Caco-2 (cell line): ENCODE measurements around the gene POLDIP2. TPM values are rescaled to one million over a fixed set of nuclear protein-coding genes. Genes with fewer than 3 reads are reported as not detected.

Source experiments
- BruUV-seq: library from RNA; stranded (reverse); fragments of 400-500 nt; replicated peaks from 2 replicates; lab custom pipeline; 2021; lab: Mats Ljungman, UMichigan
- CTCF ChIA-PET: fragments of 300-600 bp; sonication (Branson Sonifier 250); formaldehyde crosslinking; loops from one replicate; lab custom pipeline; 2022; ENCODE audit warnings: antibody characterized with exemption; lab: Charles Lee
- POLR2A ChIA-PET: fragments of 300-600 bp; sonication (Branson Sonifier 250); formaldehyde crosslinking; loops from one replicate; lab custom pipeline; 2022; ENCODE audit warnings: antibody characterized with exemption; lab: Charles Lee
- DNase-seq, 2 experiments: peaks; one replicate each; pipeline versions ENCODE4 v3.0.0 to v3.0.0-alpha.2; 2020 to 2022
- H3K27me3 ChIP-seq: replicated peaks from 2 replicates; pipeline ENCODE4 v1.6.0; 2011; ENCODE audit warnings: low read length; ENCODE audit not compliant: control insufficient read depth, insufficient read depth
- H3K36me3 ChIP-seq: 2 replicates; pipeline ENCODE4 v1.5.1; 2011; ENCODE audit warnings: low read length; ENCODE audit not compliant: control insufficient read depth, insufficient read depth
- H3K4me1 ChIP-seq: fragments of 250-450 bp; sonication (Bioruptor Pico); 2 replicates; pipeline ENCODE4 v1.5.1; 2020; ENCODE audit warnings: mild to moderate bottlenecking
- H3K4me3 ChIP-seq: 2 replicates; pipeline ENCODE4 v1.5.1; 2011; ENCODE audit warnings: low read depth, mild to moderate bottlenecking, control low read depth, low read length
- H3K9me3 ChIP-seq: fragments of 250-450 bp; sonication (Bioruptor Pico); 2 replicates; pipeline ENCODE4 v1.5.1; 2020; ENCODE audit warnings: mild to moderate bottlenecking, moderate library complexity
- H3K27ac Mint-ChIP-seq: one replicate; pipeline ENCODE4 v1.8.0; 2022; ENCODE audit warnings: mixed read lengths; ENCODE audit not compliant: unreplicated experiment
- H3K27me3 Mint-ChIP-seq: one replicate; pipeline ENCODE4 v1.8.0; 2022; ENCODE audit warnings: mixed read lengths; ENCODE audit not compliant: insufficient read depth, unreplicated experiment
- H3K36me3 Mint-ChIP-seq: one replicate; pipeline ENCODE4 v1.8.0; 2022; ENCODE audit warnings: mild to moderate bottlenecking, mixed read lengths; ENCODE audit not compliant: insufficient read depth, unreplicated experiment
- H3K4me1 Mint-ChIP-seq: one replicate; pipeline ENCODE4 v1.8.0; 2022; ENCODE audit warnings: low read depth, mixed read lengths; ENCODE audit not compliant: unreplicated experiment
- H3K4me3 Mint-ChIP-seq: one replicate; pipeline ENCODE4 v1.8.0; 2022; ENCODE audit warnings: mild to moderate bottlenecking, moderate library complexity, mixed read lengths; ENCODE audit not compliant: unreplicated experiment
- H3K9me3 Mint-ChIP-seq: one replicate; pipeline ENCODE4 v1.8.0; 2022; ENCODE audit warnings: mixed read lengths; ENCODE audit not compliant: unreplicated experiment
- intact Hi-C: fragments of 100-400 bp; cut with micrococcal nuclease; formaldehyde crosslinking; loops from one replicate; pipeline ENCODE4 v1.10.0; 2022; ENCODE audit not compliant: unreplicated experiment
- total RNA-seq: library from RNA; stranded (reverse); gene quantifications from 2 replicates; pipeline ENCODE4 v1.2.3, GENCODE V29; 2022
- TF ChIP-seq, protein P1 (sequence below), 2 experiments: fragments of 200-600 bp in 1 of 2; IDR thresholded peaks; 1 replicate in 1 of 2; 2 replicates in 1 of 2; pipeline versions ENCODE4 v1.5.1 to v1.8.0; 2011 to 2022; ENCODE audit warnings: antibody characterized with exemption in 1 of 2, control low read depth in 1 of 2, inconsistent platforms in 1 of 2, low read depth in 1 of 2, low read length in 1 of 2, mild to moderate bottlenecking in 1 of 2, moderate library complexity in 1 of 2; ENCODE audit not compliant: insufficient read depth in 1 of 2, severe bottlenecking in 1 of 2, unreplicated experiment in 1 of 2

The POLDIP2 gene
- total RNA-seq, 1 experiment from 2014 or later, result 257 TPM

DNA sequence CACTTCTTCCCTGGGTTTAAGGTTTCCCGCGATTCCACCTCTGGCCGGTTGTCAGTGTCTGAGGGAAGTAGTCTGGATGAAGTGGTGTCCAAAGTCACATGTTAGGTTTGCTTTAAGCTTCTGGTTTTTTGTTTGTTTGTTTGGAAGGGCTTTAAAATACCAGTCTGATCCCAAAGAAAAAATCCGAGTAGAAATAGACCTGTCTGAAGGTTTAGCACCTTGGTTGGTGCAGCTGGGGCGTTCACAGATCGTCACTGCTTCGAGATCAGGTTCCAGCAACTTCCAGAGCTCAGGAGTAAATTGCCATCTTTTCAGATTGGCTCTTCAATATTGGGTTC lies 37.8 kb downstream of the POLDIP2 start:
- intact Hi-C loops, result no loop called here
- ChIA-PET POLR2A (interaction anchor here (0.6 to 4.6 kb wide), 5 partner anchors 11 to 149 kb away, joined by 3 to 75 read pairs (median 4); partner anchors contain the start of genes IFT20 and TNFAIP1), CTCF (interaction anchor here (0.6 to 3.5 kb wide), 9 partner anchors 10 to 278 kb away, joined by 3 to 34 read pairs (median 4); partner anchors contain the start of genes IFT20 and TNFAIP1)
- no peaks in the 10 kb centered on the region for H3K27me3 ChIP-seq
- Mint-ChIP-seq H3K9me3 (no peaks in the 10 kb centered on the region), H3K4me1 (peaks cover 53% of the 10 kb centered on the region), H3K27me3 (no peaks in the 10 kb centered on the region), H3K36me3 (peaks cover 29% of the 10 kb centered on the region), H3K4me3 (peak overlapping the region; percentile 76), H3K27ac (peak overlapping the region; percentile 43)
- TF ChIP-seq, protein P1, sequence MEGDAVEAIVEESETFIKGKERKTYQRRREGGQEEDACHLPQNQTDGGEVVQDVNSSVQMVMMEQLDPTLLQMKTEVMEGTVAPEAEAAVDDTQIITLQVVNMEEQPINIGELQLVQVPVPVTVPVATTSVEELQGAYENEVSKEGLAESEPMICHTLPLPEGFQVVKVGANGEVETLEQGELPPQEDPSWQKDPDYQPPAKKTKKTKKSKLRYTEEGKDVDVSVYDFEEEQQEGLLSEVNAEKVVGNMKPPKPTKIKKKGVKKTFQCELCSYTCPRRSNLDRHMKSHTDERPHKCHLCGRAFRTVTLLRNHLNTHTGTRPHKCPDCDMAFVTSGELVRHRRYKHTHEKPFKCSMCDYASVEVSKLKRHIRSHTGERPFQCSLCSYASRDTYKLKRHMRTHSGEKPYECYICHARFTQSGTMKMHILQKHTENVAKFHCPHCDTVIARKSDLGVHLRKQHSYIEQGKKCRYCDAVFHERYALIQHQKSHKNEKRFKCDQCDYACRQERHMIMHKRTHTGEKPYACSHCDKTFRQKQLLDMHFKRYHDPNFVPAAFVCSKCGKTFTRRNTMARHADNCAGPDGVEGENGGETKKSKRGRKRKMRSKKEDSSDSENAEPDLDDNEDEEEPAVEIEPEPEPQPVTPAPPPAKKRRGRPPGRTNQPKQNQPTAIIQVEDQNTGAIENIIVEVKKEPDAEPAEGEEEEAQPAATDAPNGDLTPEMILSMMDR (IDR thresholded peaks at IDR 0.05; ENCODE audit: insufficient read depth in 1 of 2, low read depth in 1 of 2, low read length in 1 of 2, severe bottlenecking in 1 of 2, unreplicated experiment in 1 of 2), result no peak
- no TSS peak for BruUV-seq
- H3K36me3 ChIP-seq, result peaks cover 1% of the 10 kb centered on the region; the same call in 1 of the 2 replicates
- DNase-seq, result no peak
- H3K4me1 ChIP-seq, result peaks cover 28% of the 10 kb centered on the region
- no peaks in the 10 kb centered on the region for H3K9me3 ChIP-seq
- H3K4me3 ChIP-seq, result peak overlapping the region; percentile 67

DNA sequence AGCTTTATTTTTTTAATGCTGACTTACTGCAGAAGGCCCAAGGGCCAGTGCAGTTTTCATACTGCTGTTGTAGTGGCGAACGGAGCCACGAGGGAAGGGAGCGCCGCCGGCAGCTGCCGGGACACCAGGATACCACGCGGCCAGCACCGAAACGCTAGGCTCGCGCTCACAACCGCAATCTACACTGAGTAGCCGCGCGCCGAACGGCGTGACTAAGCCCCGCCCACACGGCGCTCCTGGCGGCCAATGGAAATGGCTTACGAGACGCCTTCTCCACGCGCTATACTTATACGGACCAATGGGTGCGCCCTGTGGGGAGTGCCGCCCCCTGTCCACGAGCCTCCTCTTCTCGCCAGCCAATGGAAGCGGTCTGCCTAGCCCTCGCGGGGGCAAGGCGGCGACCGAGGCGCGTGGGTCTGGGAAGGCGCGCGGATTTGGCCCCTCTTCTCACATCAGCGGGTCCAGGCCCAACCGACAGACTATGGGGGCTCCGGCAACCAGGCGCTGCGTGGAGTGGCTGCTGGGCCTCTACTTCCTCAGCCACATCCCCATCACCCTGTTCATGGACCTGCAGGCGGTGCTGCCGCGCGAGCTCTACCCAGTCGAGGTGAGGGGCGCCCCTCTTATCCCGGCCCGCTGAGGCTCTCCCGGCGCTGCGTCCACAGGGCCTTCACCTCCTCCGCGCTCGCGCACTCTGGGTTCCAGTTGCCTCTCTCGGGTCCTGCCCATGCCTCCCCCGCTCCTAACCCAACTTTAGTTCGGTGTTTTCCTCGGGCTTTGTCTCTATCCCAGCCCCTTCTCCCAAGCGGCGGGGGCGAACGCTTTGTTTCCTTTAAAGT lies 38.3 kb downstream of the POLDIP2 start, which contains the start of gene TMEM97:
Gene TMEM97 (plus strand): TSS at position 442 of the 839 bp plus-strand sequence. CDS start 40 bp downstream, at position 482.
- Histone ChIP-seq H3K4me1 (peaks cover 22% of the 10 kb centered on the region), H3K4me3 (peak within 1 kb of the TSS; percentile 67), H3K36me3 (peaks cover 1% of the 10 kb centered on the region; the same call in 1 of the 2 replicates), H3K9me3 (no peaks in the 10 kb centered on the region), H3K27me3 (no peaks in the 10 kb centered on the region)
- H3K27me3 Mint-ChIP-seq, result no peaks in the 10 kb centered on the region
- peaks cover 49% of the 10 kb centered on the region for H3K4me1 Mint-ChIP-seq
- H3K36me3 Mint-ChIP-seq, result peaks cover 26% of the 10 kb centered on the region
- peak within 1 kb of the TSS; percentile 43 for H3K27ac Mint-ChIP-seq
- intact Hi-C loops, result no loop called here
- DNase-seq, result peak; percentile 100
- peak within 1 kb of the TSS; percentile 76 for H3K4me3 Mint-ChIP-seq
- ChIA-PET POLR2A (interaction anchor here (0.5 to 4.6 kb wide), 16 partner anchors 11 to 784 kb away, joined by 3 to 75 read pairs (median 4); partner anchors contain the start of genes IFT20, POLDIP2, TNFAIP1 and VTN), CTCF (interaction anchor here (0.6 to 3.5 kb wide), 14 partner anchors 10 to 278 kb away, joined by 3 to 34 read pairs (median 4); partner anchors contain the start of genes IFT20, TNFAIP1 and VTN)
- no TSS peak for BruUV-seq
- no peaks in the 10 kb centered on the region for H3K9me3 Mint-ChIP-seq
- TF ChIP-seq, protein P1 (IDR thresholded peaks at IDR 0.05; ENCODE audit: insufficient read depth in 1 of 2, low read depth in 1 of 2, low read length in 1 of 2, severe bottlenecking in 1 of 2, unreplicated experiment in 1 of 2), result peak; percentile 7 to 33
